Measurements from ENCODE around the gene HOXD3. TPM values are rescaled to one million over a fixed set of nuclear protein-coding genes. Genes with fewer than 3 reads are reported as not detected.
A peak's percentile ranks its signal among the peaks of the same experiment; 100 is the strongest.

The HOXD3 gene
- total RNA-seq, 1 experiment from 2014 or later: 5.0 TPM

DNA sequence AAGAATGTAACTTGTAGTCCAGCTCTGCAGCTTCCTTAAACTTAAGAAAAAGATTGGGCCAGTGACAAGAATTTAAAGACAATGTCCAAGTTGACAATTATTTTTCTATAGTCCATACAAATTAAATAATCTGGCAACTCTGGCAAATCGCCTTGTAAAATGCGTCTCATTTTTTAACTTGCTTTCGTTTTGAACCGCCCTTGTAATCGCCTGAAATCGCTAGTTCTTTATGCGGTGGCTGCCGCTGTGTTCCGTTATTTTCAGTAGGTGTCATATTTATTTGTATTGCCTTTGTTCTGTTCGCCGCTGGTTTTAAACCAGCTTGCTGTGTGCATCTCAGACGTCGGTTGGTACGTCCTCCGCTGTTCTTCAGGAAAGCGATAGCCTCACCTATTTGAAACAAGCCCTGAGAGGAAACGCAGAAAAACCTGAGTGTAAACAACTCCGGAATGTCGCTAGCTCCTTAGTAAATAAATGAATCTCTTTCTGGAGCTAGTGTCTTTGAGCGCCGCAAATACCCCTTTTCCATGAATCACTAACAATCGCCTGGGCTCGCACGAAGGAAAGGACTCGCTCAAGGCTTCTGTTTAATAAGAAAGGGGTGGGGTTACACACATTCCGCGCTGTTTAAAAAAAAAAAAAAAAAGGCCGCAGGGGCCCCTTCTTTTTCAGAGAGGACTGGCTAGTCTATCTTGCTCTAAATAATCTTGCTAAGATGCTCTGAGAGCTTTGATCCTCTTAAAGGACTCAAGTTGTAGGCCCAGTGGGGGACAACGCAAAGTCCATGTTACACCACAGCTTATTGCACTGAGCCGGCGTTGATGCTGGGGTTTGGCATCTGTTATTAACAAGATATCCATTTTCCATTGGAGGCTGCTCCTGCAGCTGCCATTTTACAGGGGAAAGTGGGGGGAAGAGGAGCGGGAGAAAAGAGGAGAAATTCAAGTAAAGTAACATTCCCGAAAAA lies 24.6 kb upstream of the HOXD3 start:
- no peak for DNase-seq (ENCODE audit: low read depth)

DNA sequence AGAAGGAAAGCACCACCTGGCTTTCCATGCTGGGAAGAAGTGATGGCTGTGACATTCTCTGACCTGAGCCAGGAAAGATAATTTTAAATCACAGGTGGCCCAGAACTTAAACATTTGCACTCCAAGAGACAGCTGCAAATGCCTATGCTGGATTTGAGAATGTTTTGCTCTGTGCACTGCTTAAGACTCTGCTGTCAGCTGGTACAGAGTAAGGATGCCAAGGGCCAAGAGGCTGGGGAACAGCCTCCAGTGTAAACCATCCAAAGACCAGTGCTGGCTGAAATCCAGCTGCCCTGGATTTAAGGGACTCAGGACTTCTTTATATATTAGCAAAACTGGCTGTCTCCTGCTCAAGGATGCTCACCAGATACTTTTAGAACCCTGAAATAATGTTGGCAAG lies 23.7 kb upstream of the HOXD3 start:
- no peak for DNase-seq (ENCODE audit: low read depth)

DNA sequence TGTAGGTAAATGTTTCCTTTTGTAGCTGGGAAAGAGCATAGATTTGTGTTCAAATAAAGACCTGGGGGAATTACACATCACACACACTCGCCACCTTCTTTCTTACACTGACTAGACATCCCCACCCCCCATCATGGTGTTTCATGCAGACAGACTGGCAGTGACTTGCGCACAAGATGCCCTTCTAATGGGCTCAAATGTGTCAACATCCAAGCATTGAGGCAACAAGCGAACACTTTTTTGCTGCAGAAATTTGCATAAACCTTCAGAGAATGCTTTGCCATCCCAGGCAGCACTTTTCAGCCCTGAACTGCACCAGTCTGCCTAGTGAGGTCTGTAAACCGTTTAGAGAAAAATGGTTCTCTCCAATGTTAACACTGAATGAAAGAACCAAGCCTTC lies 23.1 kb upstream of the HOXD3 start:
- DNase-seq (ENCODE audit: low read depth): no peak

DNA sequence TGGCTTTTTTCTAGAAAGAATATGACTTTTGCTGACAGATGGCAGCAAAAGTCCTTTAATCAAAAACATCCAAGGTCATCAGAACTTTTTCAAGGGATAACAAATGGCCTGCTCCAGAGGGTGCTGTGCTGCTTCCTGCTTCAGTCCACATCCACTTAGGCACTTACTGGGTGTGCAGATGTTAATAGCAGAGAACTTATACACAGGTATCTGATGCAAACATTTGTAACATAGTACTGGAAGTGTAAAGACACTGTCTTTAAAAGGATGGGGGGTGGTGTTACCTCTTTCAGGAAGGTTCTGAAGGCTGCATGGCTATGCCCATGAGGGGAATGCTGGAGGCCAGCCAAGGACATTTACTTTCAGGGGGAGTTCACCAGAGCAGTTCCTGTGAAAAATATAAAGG lies 22.1 kb upstream of the HOXD3 start:
- no peak for DNase-seq (ENCODE audit: low read depth)

DNA sequence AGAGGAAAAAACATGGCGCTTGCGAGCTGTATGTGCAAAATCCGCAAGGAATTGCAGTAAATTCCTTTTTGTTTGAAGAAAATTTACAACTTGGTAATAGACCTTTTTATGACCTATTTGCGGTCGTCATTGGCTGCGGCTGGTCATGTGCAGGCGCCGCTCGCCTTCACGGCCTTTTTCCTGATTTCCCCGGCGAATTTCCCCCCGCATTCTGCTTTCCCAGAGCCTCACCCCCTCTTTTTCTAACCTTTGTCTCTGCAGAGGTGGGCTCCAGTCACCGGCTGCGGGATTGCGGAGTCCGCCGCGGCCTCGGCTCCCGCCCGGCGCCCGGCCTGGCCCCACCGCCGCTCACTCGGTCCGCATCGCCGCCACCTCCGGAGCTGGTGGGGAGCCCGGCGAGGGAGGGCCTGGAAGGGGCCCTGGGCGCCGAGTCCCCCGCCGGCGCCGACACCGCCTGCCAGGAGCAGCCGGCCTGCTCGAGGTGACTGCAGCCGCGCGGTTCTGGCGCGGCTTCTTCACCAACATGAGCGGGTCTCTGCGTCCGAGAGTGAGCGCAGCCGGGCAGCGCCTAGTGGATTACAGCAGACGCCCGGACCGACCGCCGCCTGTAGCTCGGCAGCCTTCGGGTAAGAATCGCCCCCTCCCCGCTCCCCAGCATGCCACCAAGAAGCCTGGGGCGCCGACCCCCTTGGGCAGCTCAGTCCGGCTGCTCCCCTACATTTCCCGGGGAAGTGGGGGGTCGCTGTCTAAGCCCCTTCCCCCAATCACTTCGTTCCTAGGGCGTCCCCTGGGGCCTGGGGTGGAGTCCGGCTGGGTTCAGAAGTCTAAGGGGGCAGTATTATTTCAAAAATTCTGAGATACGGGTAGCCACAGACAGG lies 20.5 kb upstream of the HOXD3 start:
- DNase-seq (ENCODE audit: low read depth): peak; percentile 53

DNA sequence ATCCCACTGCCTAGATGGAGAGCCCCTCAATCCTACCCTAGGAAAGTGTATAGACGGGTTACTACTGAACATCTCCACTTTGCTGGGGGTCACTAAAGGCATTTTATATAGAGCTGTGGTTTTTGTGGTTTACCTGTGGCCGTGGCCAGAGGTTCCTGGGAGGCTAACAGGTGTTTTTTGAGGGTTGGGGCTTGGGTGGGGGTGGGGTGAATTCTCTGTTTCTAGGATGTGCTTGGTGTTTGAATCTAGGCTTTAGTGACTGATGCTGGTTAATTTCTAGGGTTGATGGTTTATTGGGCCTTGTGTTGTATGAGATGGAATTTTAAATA lies 19.9 kb upstream of the HOXD3 start:
- DNase-seq (ENCODE audit: low read depth): no peak

DNA sequence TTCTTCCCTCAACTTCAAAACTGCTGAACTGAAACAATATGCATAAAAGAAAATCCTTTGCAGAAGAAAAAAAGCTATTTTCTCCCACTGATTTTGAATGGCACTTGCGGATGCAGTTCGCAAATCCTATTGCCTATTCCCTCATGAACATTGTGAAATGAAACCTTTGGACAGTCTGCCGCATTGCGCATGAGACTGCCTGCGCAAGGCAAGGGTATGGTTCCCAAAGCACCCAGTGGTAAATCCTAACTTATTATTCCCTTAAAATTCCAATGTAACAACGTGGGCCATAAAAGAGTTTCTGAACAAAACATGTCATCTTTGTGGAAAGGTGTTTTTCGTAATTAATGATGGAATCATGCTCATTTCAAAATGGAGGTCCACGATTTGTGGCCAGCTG lies 19.2 kb upstream of the HOXD3 start:
- no peak for DNase-seq (ENCODE audit: low read depth)

DNA sequence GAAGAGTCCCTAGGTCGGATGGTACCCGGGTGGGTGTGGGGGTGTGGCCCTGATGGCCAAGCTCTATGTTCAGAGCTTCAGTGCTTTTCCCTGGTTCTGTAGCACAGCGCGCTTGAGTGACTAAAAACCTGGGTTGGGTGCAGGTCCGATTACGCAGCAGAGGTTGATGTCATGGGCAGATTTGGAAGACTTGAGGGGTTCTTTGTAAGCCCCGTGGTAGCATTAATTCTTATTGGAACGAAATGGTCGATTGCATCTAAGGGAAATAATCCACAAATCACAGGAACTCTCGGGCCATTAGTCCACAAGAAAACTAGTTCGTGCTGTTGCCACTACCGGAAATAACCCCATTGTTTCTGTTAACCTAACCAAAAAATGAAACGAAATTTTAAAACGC lies 18.6 kb upstream of the HOXD3 start:
- no peak for DNase-seq (ENCODE audit: low read depth)

DNA sequence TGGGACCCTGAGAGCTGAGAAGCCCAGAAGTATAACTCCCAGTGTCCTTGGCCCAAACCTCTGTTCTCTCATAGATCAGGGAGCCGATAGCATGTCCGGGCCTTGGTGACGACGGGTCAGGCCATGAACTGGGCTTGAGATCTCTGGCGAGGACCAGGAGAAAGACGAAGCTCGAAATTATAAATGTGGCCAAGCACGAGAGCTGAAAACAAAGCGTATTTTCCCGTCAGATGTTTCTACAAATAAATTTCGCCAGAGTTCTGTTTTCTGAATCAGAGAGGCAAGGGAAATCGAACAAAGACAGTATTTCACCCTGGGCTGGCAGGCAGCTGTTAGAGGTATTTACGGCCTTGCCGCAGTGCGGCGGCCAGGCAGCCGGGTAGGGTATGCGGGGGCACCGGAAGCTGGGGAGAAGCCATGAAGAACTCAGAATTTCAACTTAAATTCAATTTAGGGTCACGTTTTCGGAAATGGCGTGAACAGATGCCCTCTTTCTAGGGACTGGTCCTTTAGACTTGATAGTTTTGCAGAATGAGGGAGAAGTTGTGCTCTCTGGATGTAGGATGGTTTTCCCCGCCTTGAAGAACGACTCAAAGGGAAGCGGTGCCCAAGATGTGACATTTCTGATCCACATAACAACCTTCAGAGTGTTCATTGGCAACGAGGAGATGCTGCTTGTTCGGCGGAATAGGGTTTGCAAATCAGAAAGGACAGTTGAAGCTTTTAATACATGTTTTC lies 18.0 kb upstream of the HOXD3 start:
- no peak for DNase-seq (ENCODE audit: low read depth)

DNA sequence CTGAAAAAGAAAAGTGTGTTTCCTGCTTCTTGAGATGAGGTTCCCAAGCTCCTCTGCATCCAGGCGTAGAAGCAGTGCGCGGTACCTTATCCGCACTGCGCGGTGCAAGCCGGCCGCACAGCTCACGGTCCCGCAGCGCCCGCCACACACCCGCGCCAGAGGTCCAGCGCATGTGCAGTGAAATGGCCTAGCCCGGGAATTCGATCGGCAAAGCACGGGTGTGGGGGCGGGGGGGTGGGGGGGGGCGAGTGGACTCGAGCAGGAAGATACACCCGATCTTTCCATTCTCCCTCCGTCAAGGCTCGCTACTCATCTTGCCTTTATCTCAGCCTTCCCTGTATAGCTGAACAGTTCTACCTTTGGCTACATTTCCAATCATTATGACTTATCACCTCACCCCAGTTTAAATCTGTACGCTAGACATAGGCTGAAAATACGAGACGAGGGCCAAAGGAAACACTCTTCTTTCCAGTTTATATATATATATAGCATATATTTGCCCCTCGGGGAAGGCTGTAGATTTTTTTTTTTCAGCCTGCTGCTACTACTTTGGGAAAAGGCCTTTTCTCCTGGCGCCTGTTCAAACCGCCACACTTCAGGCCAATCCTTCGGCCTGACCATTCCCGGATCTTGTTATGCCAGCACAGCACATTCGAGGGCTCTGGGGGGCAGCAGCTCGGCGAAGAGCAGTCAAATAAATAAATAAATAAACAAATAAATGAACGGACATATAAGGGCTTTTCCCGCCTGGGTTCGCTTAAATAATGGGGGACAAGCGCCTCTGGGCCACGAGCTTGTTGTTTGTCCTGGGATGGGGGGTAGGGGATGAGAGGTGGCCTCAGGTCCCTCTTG lies 17.2 kb upstream of the HOXD3 start:
- DNase-seq (ENCODE audit: low read depth): no peak

DNA sequence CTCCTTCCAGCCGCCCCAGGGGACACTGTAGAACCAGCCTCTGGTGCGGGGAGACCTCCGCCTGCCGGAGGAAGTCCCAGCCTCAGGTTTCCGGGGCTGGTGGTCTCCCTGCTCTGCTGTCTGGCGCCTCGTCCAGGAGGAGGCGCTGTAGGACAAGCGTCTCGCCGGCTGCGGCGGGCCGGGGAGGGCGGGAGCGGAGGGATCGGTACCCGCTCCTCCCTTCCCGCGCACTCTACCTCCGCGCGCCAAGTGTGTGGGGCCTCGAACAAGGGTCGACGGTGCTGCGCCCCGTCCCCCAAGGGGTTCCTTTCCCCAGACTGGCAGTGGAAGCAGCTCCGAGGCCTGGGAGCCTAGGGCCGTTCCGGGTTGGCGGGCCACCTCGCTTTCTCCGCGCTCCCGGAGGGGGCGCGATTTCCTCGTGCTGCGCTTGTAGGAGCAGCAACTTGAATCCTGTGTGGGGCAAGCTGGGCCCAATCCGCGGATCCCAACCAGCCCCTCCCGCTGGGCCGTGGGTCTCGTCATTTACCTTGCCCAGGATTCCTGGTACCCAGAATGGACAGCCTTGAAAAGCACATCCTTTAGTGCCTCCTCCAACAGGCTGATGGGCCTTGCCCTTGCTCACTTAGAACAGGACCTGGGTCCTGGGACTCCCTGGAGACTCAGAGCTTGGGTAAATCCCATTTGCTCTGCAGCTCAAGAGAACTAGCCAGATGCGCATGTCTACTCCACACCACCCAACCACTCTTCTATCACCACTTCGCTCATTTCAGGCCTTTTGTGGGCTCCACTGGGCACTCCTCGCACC lies 16.4 kb upstream of the HOXD3 start:
- DNase-seq (ENCODE audit: low read depth): peak; percentile 89

DNA sequence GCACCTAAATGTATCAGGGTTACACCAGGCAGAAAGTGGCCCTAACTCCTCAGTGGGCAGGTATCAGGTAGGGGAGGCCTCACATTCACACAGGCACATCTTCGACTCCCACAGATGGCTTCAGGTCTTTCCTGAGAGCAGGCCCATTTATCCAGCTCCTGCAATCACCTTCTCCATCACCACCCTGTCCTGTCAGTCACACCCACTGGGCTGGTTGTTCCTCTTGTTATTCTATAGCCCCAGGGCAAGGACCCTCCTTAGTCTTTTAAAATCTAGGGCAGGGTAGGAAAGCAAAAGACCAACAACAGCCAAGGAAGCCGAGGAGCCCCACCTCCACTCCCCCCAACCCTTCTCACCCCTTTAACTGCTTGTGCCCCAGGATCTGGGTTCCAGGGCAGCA lies 14.8 kb upstream of the HOXD3 start:
- DNase-seq (ENCODE audit: low read depth): no peak

DNA sequence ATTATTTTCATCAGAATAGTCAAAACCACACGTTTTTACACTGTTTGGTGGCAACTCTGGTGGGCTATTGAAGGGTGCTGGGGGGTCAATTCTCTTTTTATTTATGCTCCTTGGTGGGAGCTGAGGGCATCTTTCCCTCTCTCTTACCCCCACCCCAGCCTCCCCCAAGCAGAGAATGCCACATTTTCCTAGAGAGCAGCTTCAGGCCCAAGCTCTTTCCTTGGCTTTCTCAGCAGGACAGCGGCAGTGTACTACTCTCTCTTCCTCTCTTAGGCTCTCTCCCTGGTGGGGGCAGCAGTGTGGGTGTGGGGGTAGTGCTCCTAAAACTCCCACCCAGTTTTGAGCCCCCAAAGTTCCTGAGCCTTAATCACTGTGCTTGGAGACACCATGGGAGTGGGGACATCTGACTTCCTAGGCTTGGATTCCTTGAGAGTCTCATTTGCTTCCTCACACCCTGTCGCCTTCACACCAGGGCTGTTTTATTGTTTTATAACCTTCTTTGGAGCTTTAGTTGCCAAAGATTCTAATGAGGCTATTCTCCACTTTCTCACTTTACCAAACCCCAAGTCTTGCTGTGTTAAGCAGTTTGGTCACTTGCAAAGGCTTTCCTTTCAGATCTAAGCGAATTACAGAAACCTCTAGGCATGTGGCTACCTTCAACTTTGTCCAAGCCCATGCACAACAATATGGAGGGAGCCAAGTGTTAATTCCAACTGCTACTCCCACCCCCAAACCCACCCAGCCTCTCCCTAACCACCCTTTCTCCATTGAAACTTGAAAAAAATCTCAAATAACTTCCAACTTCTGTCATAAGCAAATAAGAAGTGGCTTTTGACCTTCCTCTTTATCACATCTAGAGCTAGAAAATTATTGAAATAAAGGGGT lies 11.8 kb upstream of the HOXD3 start:
- DNase-seq (ENCODE audit: low read depth): no peak

DNA sequence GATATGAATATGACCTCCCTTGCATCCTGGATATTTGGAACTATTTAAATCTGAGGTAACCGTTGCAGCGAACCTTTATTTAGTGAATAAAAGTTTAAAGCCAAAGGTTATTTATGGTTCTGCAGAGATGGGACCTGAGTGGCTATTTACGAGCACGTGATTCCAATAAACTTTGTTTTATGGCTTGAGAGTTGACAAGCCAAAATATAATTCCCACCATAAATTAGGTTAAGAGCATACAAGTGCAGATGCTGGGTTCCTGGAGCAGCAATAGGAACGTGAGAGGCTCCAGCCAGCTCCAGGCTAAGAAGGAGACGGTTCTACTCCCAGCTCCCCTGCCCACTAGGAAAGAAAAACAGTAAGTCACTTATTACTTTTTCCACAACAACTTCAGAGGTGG lies 11.0 kb upstream of the HOXD3 start:
- DNase-seq (ENCODE audit: low read depth): no peak

DNA sequence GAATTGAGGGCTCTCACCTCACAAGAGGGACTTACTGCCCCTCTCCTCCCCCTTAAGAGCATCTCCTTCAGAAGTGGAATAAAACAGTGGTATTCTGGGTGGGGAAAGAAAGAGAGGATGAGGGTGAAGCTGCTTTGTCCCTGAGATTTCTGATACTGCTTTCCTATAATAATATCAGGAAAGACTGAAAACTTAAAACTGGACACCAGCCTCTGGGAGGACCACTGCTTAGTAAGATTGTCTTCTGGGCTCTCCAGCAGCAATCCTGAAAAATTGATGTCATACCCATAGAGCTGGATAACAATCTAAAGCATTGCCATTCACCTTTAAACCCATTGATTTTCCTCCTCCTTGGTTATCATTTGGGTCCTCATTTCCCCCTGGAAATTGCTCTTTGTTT lies 10.5 kb upstream of the HOXD3 start:
- DNase-seq (ENCODE audit: low read depth): no peak

DNA sequence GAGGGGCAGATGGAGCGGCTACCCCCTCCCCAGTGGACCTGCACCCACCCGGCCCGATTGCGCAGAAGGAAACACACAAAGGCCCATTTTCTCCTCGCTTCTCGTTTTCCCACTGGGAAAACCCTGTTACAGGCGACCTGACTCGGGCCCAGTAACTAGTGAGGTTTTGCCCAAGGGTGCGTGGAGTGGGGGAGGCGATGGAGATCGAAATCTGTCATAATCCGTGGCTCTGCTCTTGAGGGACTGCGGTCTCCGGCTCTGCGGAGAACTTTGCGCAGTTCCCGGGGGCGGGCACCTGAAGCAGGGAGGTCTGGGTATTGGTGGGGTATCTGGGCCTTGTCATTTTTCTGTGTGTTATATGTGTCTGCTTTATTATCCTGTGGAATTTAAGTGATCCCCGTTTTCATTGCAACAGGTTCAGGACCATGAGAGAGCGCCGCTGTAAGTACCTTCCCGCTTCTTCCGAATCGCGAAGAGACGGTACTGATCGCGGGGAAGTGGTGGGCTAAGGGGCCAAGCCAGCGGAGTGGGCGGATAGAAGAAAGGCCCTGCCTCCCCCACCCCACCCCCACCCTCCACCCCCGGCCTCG lies 9.8 kb upstream of the HOXD3 start:
- no peak for DNase-seq (ENCODE audit: low read depth)

DNA sequence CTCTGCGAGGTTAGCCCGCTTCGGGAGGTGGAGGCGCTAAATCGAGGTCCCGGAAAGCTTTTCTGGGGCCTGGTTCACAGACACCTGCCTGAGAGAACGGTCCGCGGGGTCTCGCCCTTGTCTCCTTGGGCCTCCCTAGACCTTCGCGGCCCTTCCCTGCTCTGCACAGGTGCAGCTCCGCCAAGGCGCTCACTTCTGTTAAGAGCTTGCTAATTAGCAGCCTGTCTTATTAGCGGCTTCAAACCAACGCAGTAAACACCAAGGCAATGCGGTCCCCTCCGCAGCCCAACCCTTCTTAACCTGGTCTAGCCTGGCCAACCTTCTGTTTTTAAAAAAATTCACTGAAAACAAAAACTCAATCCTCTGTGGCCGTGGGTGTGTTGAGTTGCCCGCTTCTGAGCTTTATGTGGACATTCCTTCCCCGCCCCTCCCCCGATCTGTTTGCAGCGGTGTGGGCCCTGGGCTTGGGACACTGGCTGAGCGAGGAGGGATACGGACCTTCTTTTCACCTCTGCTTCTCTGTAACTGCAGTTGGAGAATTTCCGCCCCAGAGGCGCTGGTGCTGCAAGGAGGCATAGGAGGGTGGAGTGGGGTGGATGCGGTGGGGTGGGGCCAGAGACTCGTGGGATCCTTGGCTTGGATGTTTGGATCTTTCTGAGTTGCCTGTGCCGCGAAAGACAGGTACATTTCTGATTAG lies 9.2 kb upstream of the HOXD3 start:
- DNase-seq (ENCODE audit: low read depth): no peak

DNA sequence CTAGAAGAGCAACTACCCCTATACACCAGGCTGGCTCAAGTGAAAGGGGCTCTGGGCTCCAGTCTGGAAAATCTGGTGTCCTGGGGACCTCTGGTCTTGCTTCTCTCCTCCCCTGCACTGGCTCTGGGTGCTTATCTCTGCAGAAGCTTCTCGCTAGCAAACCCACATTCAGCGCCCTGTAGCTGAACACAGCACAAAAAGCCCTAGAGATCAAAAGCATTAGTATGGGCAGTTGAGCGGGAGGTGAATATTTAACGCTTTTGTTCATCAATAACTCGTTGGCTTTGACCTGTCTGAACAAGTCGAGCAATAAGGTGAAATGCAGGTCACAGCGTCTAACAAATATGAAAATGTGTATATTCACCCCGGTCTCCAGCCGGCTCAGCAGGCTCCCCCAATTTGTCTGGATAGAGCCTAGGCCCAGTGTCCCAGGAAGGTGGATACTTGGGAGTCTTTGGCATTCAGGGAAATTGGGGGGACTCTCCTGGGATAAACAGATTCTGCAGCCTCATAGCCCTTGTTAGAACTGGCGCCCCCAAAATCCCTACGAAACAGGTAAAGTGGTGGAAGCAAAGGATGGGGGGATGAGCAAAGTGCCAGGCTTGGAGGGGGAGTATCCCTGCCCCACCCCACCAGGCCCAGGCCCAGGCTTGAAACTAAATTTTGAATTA lies 8.2 kb upstream of the HOXD3 start:
- no peak for DNase-seq (ENCODE audit: low read depth)
